GM10266 (cell line): ENCODE data around the gene TLL2.

ENCODE experiments used
- DNase-seq: peaks from one replicate; pipeline ENCODE4 v3.0.0; 2012; ENCODE audit errors: extremely low spot score
- CTCF ChIP-seq: IDR thresholded peaks from 2 replicates; pipeline ENCODE4 v1.5.1; 2012; ENCODE audit warnings: mild to moderate bottlenecking, low read depth; ENCODE audit not compliant: control insufficient read depth, insufficient read depth; ENCODE audit errors: missing control alignments

Gene TLL2

GRCh38 chr10:96406091-96406490 is 107.6 kb downstream of the TLL2 start:
- TF ChIP-seq CTCF: no peak

GRCh38 chr10:96402417-96403305 is 111.1 kb downstream of the TLL2 start:
- no peak for TF ChIP-seq CTCF
- no peak for DNase-seq

More at GRCh38 chr10:96406091-96406490, 107.6 kb downstream of the TLL2 start:
- DNase-seq: no peak

- no peak for DNase-seq
- TF ChIP-seq CTCF: no peak
Observed at GRCh38 chr10:96401036-96401435, 112.7 kb downstream of the TLL2 start.

- TF ChIP-seq CTCF: no peak
- DNase-seq: no peak
Observed at GRCh38 chr10:96400465-96400864, 113.3 kb downstream of the TLL2 start.

- TF ChIP-seq CTCF: no peak
- DNase-seq: no peak
Observed at GRCh38 chr10:96397902-96398301, 115.8 kb downstream of the TLL2 start.

- DNase-seq: peak; percentile 77
- peak; percentile 87 for TF ChIP-seq CTCF
Observed at GRCh38 chr10:96395931-96396877, 117.5 kb downstream of the TLL2 start.
